Gastrocnemius medialis (tissue), 4 donors: ENCODE results near the gene BCL7C.

Source experiments
- CTCF ChIP-seq, 5 experiments: fragments of 450-650 bp in 3 of 5; fragments of 200-600 bp in 2 of 5; sonication (generic) in 2 of 5; IDR thresholded peaks in 4 of 5; conservative IDR thresholded peaks in 1 of 5; 1 replicate in 4 of 5; 2 replicates in 1 of 5; pipeline ENCODE4 v1.5.1; 2016 to 2019; ENCODE audit warnings: antibody characterized with exemption in 5 of 5, mild to moderate bottlenecking in 3 of 5, moderate library complexity in 3 of 5
- POLR2A ChIP-seq, 2 donors: fragments of 450-650 bp; IDR thresholded peaks; one replicate each; pipeline ENCODE4 v1.6.1; 2017; ENCODE audit warnings: antibody characterized with exemption in 2 of 2, mild to moderate bottlenecking in 2 of 2, moderate library complexity in 2 of 2

- no peak for TF ChIP-seq CTCF (IDR thresholded peaks at IDR 0.05 in 4 of 5, conservative IDR thresholded peaks at IDR 0.05 in 1 of 5)
- TF ChIP-seq POLR2A (IDR thresholded peaks at IDR 0.05), result no peak
Observed at GRCh38 chr16:30895627-30896260, 1.9 kb upstream of the BCL7C start.
